Stimulated activated CD4-positive, alpha-beta T cell treated with anti-CD3 and anti-CD28 coated beads, Interleukin-4, amount 100 ng/mL, for 48 hours (primary cell): ENCODE measurements around the gene GARS1.
"Not testable (repeated sequence)": the region's sequence is repeated elsewhere in the genome, so short reads cannot be mapped to it uniquely, and the experiment has no call there.

ENCODE experiments used
- DNase-seq, 2 donors: peaks; one replicate each; pipeline ENCODE4 v3.0.0-alpha.2; 2020; ENCODE audit warnings: low read depth in 2 of 2

Gene GARS1

GRCh38 chr7:30627026-30627425 lies 32.3 kb downstream of the GARS1 start:
- DNase-seq, result no peak

GRCh38 chr7:30630986-30631385 lies 36.3 kb downstream of the GARS1 start:
- DNase-seq, result no peak

GRCh38 chr7:30633223-30633622 lies 38.5 kb downstream of the GARS1 start:
- no peak for DNase-seq

GRCh38 chr7:30634193-30634626 lies 39.5 kb downstream of the GARS1 start:
- no peak for DNase-seq

- DNase-seq, result no peak
Observed at GRCh38 chr7:30634634-30635201, 40.0 kb downstream of the GARS1 start.

- DNase-seq, result no peak
Observed at GRCh38 chr7:30635798-30636197, 41.1 kb downstream of the GARS1 start.

- not testable (repeated sequence) for DNase-seq
Observed at GRCh38 chr7:30642322-30642721, 47.6 kb downstream of the GARS1 start.

GRCh38 chr7:30642789-30643188 lies 48.1 kb downstream of the GARS1 start:
- no peak for DNase-seq

- DNase-seq, result no peak
Observed at GRCh38 chr7:30644286-30644955, 49.7 kb downstream of the GARS1 start.

GRCh38 chr7:30645661-30646060 lies 51.0 kb downstream of the GARS1 start:
- DNase-seq, result no peak

GRCh38 chr7:30646154-30646553 lies 51.5 kb downstream of the GARS1 start:
- DNase-seq, result no peak

GRCh38 chr7:30647589-30648364 lies 53.1 kb downstream of the GARS1 start:
- DNase-seq, result no peak

- DNase-seq, result no peak
Observed at GRCh38 chr7:30648744-30649540, 54.3 kb downstream of the GARS1 start.

- DNase-seq, result no peak
Observed at GRCh38 chr7:30649717-30650420, 55.2 kb downstream of the GARS1 start.

GRCh38 chr7:30650421-30650808 lies 55.7 kb downstream of the GARS1 start:
- DNase-seq, result no peak

- DNase-seq, result no peak
Observed at GRCh38 chr7:30652132-30652531, 57.5 kb downstream of the GARS1 start.

- DNase-seq, result no peak
Observed at GRCh38 chr7:30652698-30653641, 58.3 kb downstream of the GARS1 start.

- no peak for DNase-seq
Observed at GRCh38 chr7:30654296-30655090, 59.8 kb downstream of the GARS1 start.
